ENCODE measurements around the gene OSER1. TPM values are rescaled to one million over a fixed set of nuclear protein-coding genes. Genes with fewer than 3 reads are reported as not detected.
A peak's percentile ranks its signal among the peaks of the same experiment; 100 is the strongest.

OSER1 gene
- total RNA-seq, 8 experiments from 2014 or later = 34.0 to 50.6 (median 37.4) TPM

GRCh38 chr20:44222027-44222426 lies 11.5 kb upstream of the OSER1 start:
- no peaks in the 10 kb centered on the region for H3K4me1 ChIP-seq (replicated peaks in 1 of 2)
- no peak overlapping the region for H3K27ac ChIP-seq
- WGBS, 10 experiments = 39 to 100% (median 93%) methylated on average over 1 to 5 of the region's 5 CpGs; no CpG with 5 or more reads in 5 of the 10 experiments
- H3K4me3 ChIP-seq = no peak overlapping the region
- ATAC-seq (replicated peaks in 6 of 8) = no peak
- in situ Hi-C loops (cut with MboI; ENCODE audit: low pct_unique_long_range_greater_than_20kb in 2 of 9, low sequenced_read_pairs in 9 of 9, unreplicated experiment in 9 of 9) = loop anchor here in 6 of 9 experiments (10.0 to 25.0 kb wide), 3 partner anchors 90 to 240 kb away; partner anchors contain the start of gene FITM2 (in 4 of the 6)

GRCh38 chr20:44221368-44221954 lies 10.9 kb upstream of the OSER1 start:
- no peaks in the 10 kb centered on the region for H3K4me1 ChIP-seq (replicated peaks in 1 of 2)
- no peak overlapping the region for H3K4me3 ChIP-seq
- no peak for ATAC-seq (replicated peaks in 6 of 8)
- WGBS, 10 experiments = 20 to 100% (median 50%) methylated on average over 1 to 3 of the region's 3 CpGs; no CpG with 5 or more reads in 1 of the 10 experiments
- in situ Hi-C loops (cut with MboI; ENCODE audit: low pct_unique_long_range_greater_than_20kb in 2 of 9, low sequenced_read_pairs in 9 of 9, unreplicated experiment in 9 of 9) = loop anchor here in 6 of 9 experiments (10.0 to 25.0 kb wide), 3 partner anchors 91 to 241 kb away; partner anchors contain the start of gene FITM2 (in 4 of the 6)
- no peak overlapping the region for H3K27ac ChIP-seq

- no peak for ATAC-seq (replicated peaks in 6 of 8)
- H3K4me1 ChIP-seq (replicated peaks in 1 of 2) = no peaks in the 10 kb centered on the region
- 20 to 77% (median 63%) methylated on average over 1 to 5 of the region's 6 CpGs; no CpG with 5 or more reads in 1 of the 10 experiments for WGBS, 10 experiments
- H3K27ac ChIP-seq = no peak overlapping the region
- in situ Hi-C loops (cut with MboI; ENCODE audit: low pct_unique_long_range_greater_than_20kb in 2 of 9, low sequenced_read_pairs in 9 of 9, unreplicated experiment in 9 of 9) = loop anchor here in 6 of 9 experiments (10.0 to 25.0 kb wide), 5 partner anchors 93 to 243 kb away; partner anchors contain the start of gene FITM2 (in 6 of the 6)
- no peak overlapping the region for H3K4me3 ChIP-seq
Observed at GRCh38 chr20:44219791-44220190, 9.2 kb upstream of the OSER1 start.

- no peak overlapping the region for H3K4me3 ChIP-seq
- H3K4me1 ChIP-seq (replicated peaks in 1 of 2) = no peaks in the 10 kb centered on the region
- no peak for ATAC-seq (replicated peaks in 6 of 8)
- in situ Hi-C loops (cut with MboI; ENCODE audit: low pct_unique_long_range_greater_than_20kb in 2 of 9, low sequenced_read_pairs in 9 of 9, unreplicated experiment in 9 of 9) = loop anchor here in 6 of 9 experiments (10.0 to 25.0 kb wide), 5 partner anchors 93 to 243 kb away; partner anchors contain the start of gene FITM2 (in 5 of the 6)
- 0 to 100% (median 97%) methylated on average over 1 to 3 of the region's 5 CpGs; no CpG with 5 or more reads in 4 of the 10 experiments for WGBS, 10 experiments
- H3K27ac ChIP-seq = no peak overlapping the region
Observed at GRCh38 chr20:44219170-44219730, 8.7 kb upstream of the OSER1 start.

- H3K27ac ChIP-seq = no peak overlapping the region
- no peaks in the 10 kb centered on the region for H3K4me1 ChIP-seq (replicated peaks in 1 of 2)
- no peak for ATAC-seq (replicated peaks in 6 of 8)
- H3K4me3 ChIP-seq = no peak overlapping the region
- 73 to 100% (median 90%) methylated on average over 2 to 4 of the region's 4 CpGs for WGBS, 10 experiments
- in situ Hi-C loops (cut with MboI; ENCODE audit: low pct_unique_long_range_greater_than_20kb in 2 of 9, low sequenced_read_pairs in 9 of 9, unreplicated experiment in 9 of 9) = loop anchor here in 6 of 9 experiments (10.0 to 25.0 kb wide), 5 partner anchors 94 to 244 kb away; partner anchors contain the start of gene FITM2 (in 5 of the 6)
Observed at GRCh38 chr20:44218446-44218845, 7.9 kb upstream of the OSER1 start.

- no peak overlapping the region for H3K4me3 ChIP-seq
- in situ Hi-C loops (cut with MboI; ENCODE audit: low pct_unique_long_range_greater_than_20kb in 2 of 9, low sequenced_read_pairs in 9 of 9, unreplicated experiment in 9 of 9) = loop anchor here in 6 of 9 experiments (10.0 to 25.0 kb wide), 5 partner anchors 95 to 245 kb away; partner anchors contain the start of gene FITM2 (in 5 of the 6)
- WGBS, 10 experiments = 0 to 67% (median 48%) methylated on average over 1 to 10 of the region's 11 CpGs
- H3K4me1 ChIP-seq (replicated peaks in 1 of 2) = peaks cover 1 to 4% of the 10 kb centered on the region in 2 donors
- ATAC-seq (replicated peaks in 6 of 8) = peak; percentile 65 to 83 (median 74)
- no peak overlapping the region for H3K27ac ChIP-seq
Observed at GRCh38 chr20:44217342-44218092, 6.9 kb upstream of the OSER1 start.

GRCh38 chr20:44215125-44215524 lies 4.6 kb upstream of the OSER1 start:
- Histone ChIP-seq H3K4me1 (replicated peaks in 1 of 2) (peaks cover 7 to 12% of the 10 kb centered on the region in 2 donors), H3K27ac (no peak overlapping the region), H3K4me3 (no peak overlapping the region)
- ATAC-seq (replicated peaks in 6 of 8) = peak in 3 of 8 experiments; percentile 4 to 6 (median 6)
- WGBS, 10 experiments = 20 to 100% (median 68%) methylated on average over 1 to 5 of the region's 7 CpGs
- in situ Hi-C loops (cut with MboI; ENCODE audit: low pct_unique_long_range_greater_than_20kb in 2 of 9, low sequenced_read_pairs in 9 of 9, unreplicated experiment in 9 of 9) = loop anchor here in 6 of 9 experiments (10.0 to 25.0 kb wide), 5 partner anchors 97 to 247 kb away; partner anchors contain the start of gene FITM2 (in 5 of the 6)

GRCh38 chr20:44212792-44213191 lies 2.2 kb upstream of the OSER1 start:
- no peak for ATAC-seq (replicated peaks in 6 of 8)
- in situ Hi-C loops (cut with MboI; ENCODE audit: low pct_unique_long_range_greater_than_20kb in 2 of 9, low sequenced_read_pairs in 9 of 9, unreplicated experiment in 9 of 9) = loop anchor here in 6 of 9 experiments (10.0 to 25.0 kb wide), 5 partner anchors 100 to 250 kb away; partner anchors contain the start of gene FITM2 (in 5 of the 6)
- 14 to 94% (median 83%) methylated on average over 2 to 4 of the region's 4 CpGs; no CpG with 5 or more reads in 2 of the 10 experiments for WGBS, 10 experiments
- Histone ChIP-seq H3K4me1 (replicated peaks in 1 of 2) (peaks cover 14 to 30% of the 10 kb centered on the region in 2 donors), H3K4me3 (peak overlapping the region in 2 of 5 donors; percentile 59 to 88), H3K27ac (no peak overlapping the region)

GRCh38 chr20:44211177-44212039 lies 837 bp upstream of the OSER1 start:
- H3K4me1 ChIP-seq (replicated peaks in 1 of 2) = peaks cover 16 to 35% of the 10 kb centered on the region in 2 donors
- ATAC-seq (replicated peaks in 6 of 8) = peak in 3 of 8 experiments; percentile 0 to 6 (median 3)
- in situ Hi-C loops (cut with MboI; ENCODE audit: low pct_unique_long_range_greater_than_20kb in 2 of 9, low sequenced_read_pairs in 9 of 9, unreplicated experiment in 9 of 9) = loop anchor here in 6 of 9 experiments (10.0 to 25.0 kb wide), 5 partner anchors 101 to 251 kb away; partner anchors contain the start of gene FITM2 (in 5 of the 6)
- H3K27ac ChIP-seq = peak overlapping the region; percentile 81 to 90
- 0 to 20% (median 13%) methylated on average over 2 to 23 of the region's 24 CpGs; no CpG with 5 or more reads in 2 of the 10 experiments for WGBS, 10 experiments
- peak overlapping the region; percentile 57 to 88 (median 72) for H3K4me3 ChIP-seq

- peak; percentile 3 to 11 (median 6) for ATAC-seq (replicated peaks in 6 of 8)
- whole genome bisulfite sequencing, 10 experiments = 0 to 3% (median 0%) methylated on average over 2 to 21 of the region's 31 CpGs; no CpG with 5 or more reads in 1 of the 10 experiments
- Histone ChIP-seq H3K4me3 (peak overlapping the region; percentile 57 to 88 (median 72)), H3K27ac (peak overlapping the region; percentile 76 to 92), H3K4me1 (replicated peaks in 1 of 2) (peaks cover 17 to 38% of the 10 kb centered on the region in 2 donors)
- in situ Hi-C loops (cut with MboI; ENCODE audit: low pct_unique_long_range_greater_than_20kb in 2 of 9, low sequenced_read_pairs in 9 of 9, unreplicated experiment in 9 of 9) = loop anchor here in 6 of 9 experiments (10.0 to 25.0 kb wide), 5 partner anchors 102 to 252 kb away; partner anchors contain the start of gene FITM2 (in 5 of the 6)
Observed at GRCh38 chr20:44209686-44210405, 725 bp downstream of the OSER1 start.

GRCh38 chr20:44208770-44209169 lies 1.8 kb downstream of the OSER1 start:
- in situ Hi-C loops (cut with MboI; ENCODE audit: low pct_unique_long_range_greater_than_20kb in 2 of 9, low sequenced_read_pairs in 9 of 9, unreplicated experiment in 9 of 9) = loop anchor here in 5 of 9 experiments (25.0 kb wide), 2 partner anchors 104 to 254 kb away; partner anchors contain the start of gene FITM2 (in 3 of the 5)
- no peak for ATAC-seq (replicated peaks in 6 of 8)
- 7 to 58% (median 32%) methylated on average over 2 to 7 of the region's 7 CpGs; no CpG with 5 or more reads in 1 of the 10 experiments for WGBS, 10 experiments
- H3K4me1 ChIP-seq (replicated peaks in 1 of 2) = peaks cover 17 to 40% of the 10 kb centered on the region in 2 donors
- H3K4me3 ChIP-seq = peak overlapping the region; percentile 57 to 88 (median 72)
- H3K27ac ChIP-seq = no peak overlapping the region

Data from motor neuron (in vitro differentiated cells).